HL-60 (cell line): ENCODE results near the gene CRB1.

Source experiments
- CTCF ChIP-seq: IDR thresholded peaks from one replicate; pipeline ENCODE4 v1.5.1; 2011; ENCODE audit warnings: low read length, control low read depth, inconsistent platforms; ENCODE audit not compliant: insufficient read depth
- POLR2AphosphoS5 ChIP-seq: IDR thresholded peaks from 2 replicates; pipeline ENCODE4 v1.6.1; 2012; ENCODE audit warnings: low read depth
- SPI1 ChIP-seq: IDR thresholded peaks from 2 replicates; pipeline ENCODE4 v1.6.1; 2012; ENCODE audit warnings: low read depth, mild to moderate bottlenecking, borderline replicate concordance

- TF ChIP-seq CTCF (no peak), POLR2AphosphoS5 (no peak), SPI1 (no peak)
Measured at GRCh38 chr1:197390856-197391255, 122.8 kb downstream of the CRB1 start.
